DND-41 (cell line): ENCODE measurements around the gene CELF6.

Experiments
- ATAC-seq: fragments of 200-7000 bp; cut with Tn5 transposase; 3 replicates; pipeline ENCODE4 v1.9.1; 2021; ENCODE audit warnings: low read depth; ENCODE audit not compliant: insufficient read depth
- DNase-seq: peaks from one replicate; pipeline ENCODE4 v3.0.0-alpha.2; 2020
- H2AFZ ChIP-seq: 2 replicates; pipeline ENCODE4 v1.6.0; 2012; ENCODE audit warnings: low read depth, low read length
- H3K27ac ChIP-seq: 2 replicates; pipeline ENCODE4 v1.5.1; 2012; ENCODE audit warnings: low read length, inconsistent platforms
- H3K27me3 ChIP-seq: fragments of 200-600 bp; sonication (generic); 2 replicates; pipeline ENCODE4 v1.6.0; 2012; ENCODE audit warnings: low read length, mild to moderate bottlenecking, inconsistent platforms; ENCODE audit not compliant: insufficient read depth, poor library complexity
- H3K36me3 ChIP-seq: 2 replicates; pipeline ENCODE4 v1.5.1; 2012; ENCODE audit warnings: low read length, inconsistent platforms; ENCODE audit not compliant: insufficient read depth
- H3K4me1 ChIP-seq: 2 replicates; pipeline ENCODE4 v1.5.1; 2012; ENCODE audit warnings: mild to moderate bottlenecking, low read length; ENCODE audit not compliant: insufficient read depth
- H3K4me2 ChIP-seq: 2 replicates; pipeline ENCODE4 v1.6.0; 2012; ENCODE audit warnings: mild to moderate bottlenecking, moderate library complexity, low read length, inconsistent platforms; ENCODE audit not compliant: insufficient read depth
- H3K4me3 ChIP-seq, 2 experiments: fragments of 200-600 bp in 1 of 2; shearing (Covaris generic) in 1 of 2; 2 replicates each; pipeline ENCODE4 v1.5.1; 2012 to 2016; ENCODE audit warnings: inconsistent platforms in 2 of 2, low read length in 2 of 2, mild to moderate bottlenecking in 2 of 2, low read depth in 1 of 2, moderate library complexity in 1 of 2
- H3K79me2 ChIP-seq: 2 replicates; pipeline ENCODE4 v1.6.0; 2012; ENCODE audit warnings: low read length, inconsistent platforms; ENCODE audit not compliant: insufficient read depth
- H3K9ac ChIP-seq: 2 replicates; pipeline ENCODE4 v1.6.0; 2012; ENCODE audit warnings: low read depth, mild to moderate bottlenecking, inconsistent platforms, low read length, moderate library complexity
- H3K9me3 ChIP-seq: 2 replicates; pipeline ENCODE4 v1.5.1; 2012; ENCODE audit warnings: low read length, moderate library complexity, mild to moderate bottlenecking, inconsistent platforms; ENCODE audit not compliant: insufficient read depth, severe bottlenecking
- H4K20me1 ChIP-seq: 2 replicates; pipeline ENCODE4 v1.6.0; 2012; ENCODE audit warnings: low read length; ENCODE audit not compliant: insufficient read depth
- CTCF ChIP-seq: IDR thresholded peaks from 2 replicates; pipeline ENCODE4 v1.5.1; 2012; ENCODE audit warnings: borderline replicate concordance, low read length, moderate library complexity, mild to moderate bottlenecking; ENCODE audit not compliant: poor library complexity, severe bottlenecking; ENCODE audit errors: extremely low read depth
- EZH2 ChIP-seq: IDR thresholded peaks from 3 replicates; pipeline ENCODE4 v1.6.1; 2012; ENCODE audit warnings: borderline replicate concordance, low read depth, mild to moderate bottlenecking, moderate library complexity, low read length, inconsistent platforms; ENCODE audit not compliant: severe bottlenecking

Gene CELF6

GRCh38 chr15:72284781-72285180, 35.2 kb downstream of the CELF6 start:
- H3K27ac ChIP-seq: no peak overlapping the region
- ATAC-seq: no peak
- no peaks in the 10 kb centered on the region for H4K20me1 ChIP-seq
- H3K27me3 ChIP-seq: no peaks in the 10 kb centered on the region
- no peak overlapping the region for H3K9ac ChIP-seq
- H3K79me2 ChIP-seq: no peaks in the 10 kb centered on the region
- no peak for TF ChIP-seq EZH2
- no peak for TF ChIP-seq CTCF
- H3K4me3 ChIP-seq: no peak overlapping the region
- no peaks in the 10 kb centered on the region for H3K9me3 ChIP-seq
- H3K4me2 ChIP-seq: no peak overlapping the region
- H2AFZ ChIP-seq: no peak overlapping the region
- no peaks in the 10 kb centered on the region for H3K4me1 ChIP-seq
- no peaks in the 10 kb centered on the region for H3K36me3 ChIP-seq
- no peak for DNase-seq

GRCh38 chr15:72281713-72282112, 38.2 kb downstream of the CELF6 start:
- H3K27ac ChIP-seq: no peak overlapping the region
- H3K4me2 ChIP-seq: no peak overlapping the region
- no peak for DNase-seq
- H3K27me3 ChIP-seq: no peaks in the 10 kb centered on the region
- H2AFZ ChIP-seq: no peak overlapping the region
- no peak overlapping the region for H3K9ac ChIP-seq
- ATAC-seq: no peak
- no peaks in the 10 kb centered on the region for H3K79me2 ChIP-seq
- no peaks in the 10 kb centered on the region for H4K20me1 ChIP-seq
- TF ChIP-seq EZH2: no peak
- TF ChIP-seq CTCF: no peak
- no peaks in the 10 kb centered on the region for H3K36me3 ChIP-seq
- no peaks in the 10 kb centered on the region for H3K4me1 ChIP-seq
- no peak overlapping the region for H3K4me3 ChIP-seq
- H3K9me3 ChIP-seq: no peaks in the 10 kb centered on the region

GRCh38 chr15:72280751-72281150, 39.2 kb downstream of the CELF6 start:
- no peak overlapping the region for H3K27ac ChIP-seq
- no peaks in the 10 kb centered on the region for H3K36me3 ChIP-seq
- no peak for DNase-seq
- H3K27me3 ChIP-seq: no peaks in the 10 kb centered on the region
- no peaks in the 10 kb centered on the region for H3K9me3 ChIP-seq
- no peaks in the 10 kb centered on the region for H3K4me1 ChIP-seq
- no peak overlapping the region for H3K9ac ChIP-seq
- TF ChIP-seq EZH2: no peak
- no peak for TF ChIP-seq CTCF
- no peak overlapping the region for H3K4me3 ChIP-seq
- ATAC-seq: no peak
- no peaks in the 10 kb centered on the region for H3K79me2 ChIP-seq
- H2AFZ ChIP-seq: no peak overlapping the region
- no peaks in the 10 kb centered on the region for H4K20me1 ChIP-seq
- no peak overlapping the region for H3K4me2 ChIP-seq

- H2AFZ ChIP-seq: no peak overlapping the region
- H3K27me3 ChIP-seq: no peaks in the 10 kb centered on the region
- H4K20me1 ChIP-seq: no peaks in the 10 kb centered on the region
- H3K9ac ChIP-seq: no peak overlapping the region
- H3K4me3 ChIP-seq: no peak overlapping the region
- no peaks in the 10 kb centered on the region for H3K79me2 ChIP-seq
- H3K27ac ChIP-seq: no peak overlapping the region
- no peak overlapping the region for H3K4me2 ChIP-seq
- TF ChIP-seq EZH2 (no peak), CTCF (no peak)
- no peaks in the 10 kb centered on the region for H3K9me3 ChIP-seq
- no peak for ATAC-seq
- H3K4me1 ChIP-seq: peaks cover 2% of the 10 kb centered on the region
- DNase-seq: no peak
- H3K36me3 ChIP-seq: no peaks in the 10 kb centered on the region
These were observed 41.2 kb downstream of the CELF6 start for GRCh38 chr15:72278737-72279136.
